HepG2 (cell line): ENCODE results near the gene MAT2A. TPM values are rescaled to one million over a fixed set of nuclear protein-coding genes. Genes with fewer than 3 reads are reported as not detected.

ENCODE experiments used
- ATAD3A ChIP-seq: sonication (generic); formaldehyde crosslinking; IDR thresholded peaks from 2 replicates; pipeline ENCODE4 v1.4.0; 2020; ENCODE audit warnings: missing genetic modification reagents
- ETV5 ChIP-seq: IDR thresholded peaks from 2 replicates; pipeline ENCODE4 v1.6.1; 2018; ENCODE audit warnings: missing biosample characterization, missing genetic modification reagents, inconsistent platforms, borderline replicate concordance
- LBX2 ChIP-seq: sonication (generic); formaldehyde crosslinking; IDR thresholded peaks from 2 replicates; pipeline ENCODE4 v1.5.0; 2020; ENCODE audit warnings: missing genetic modification reagents, mild to moderate bottlenecking, borderline replicate concordance
- LRRFIP1 ChIP-seq: sonication (generic); formaldehyde crosslinking; conservative IDR thresholded peaks from 2 replicates; pipeline ENCODE4 v1.4.0; 2020; ENCODE audit warnings: missing genetic modification reagents
- PRDM15 ChIP-seq: sonication (generic); formaldehyde crosslinking; IDR thresholded peaks from 2 replicates; pipeline ENCODE4 v1.4.0; 2020; ENCODE audit warnings: missing genetic modification reagents
- RCOR2 ChIP-seq: IDR thresholded peaks from 2 replicates; pipeline ENCODE4 v1.6.1; 2016; ENCODE audit warnings: missing biosample characterization, missing genetic modification reagents
- SAP130 ChIP-seq: IDR thresholded peaks from 2 replicates; pipeline ENCODE4 v1.6.1; 2016; ENCODE audit warnings: low read depth
- SOX6 ChIP-seq, 2 experiments: fragments of 450-650 bp in 1 of 2; sonication (generic) in 1 of 2; formaldehyde crosslinking in 1 of 2; IDR thresholded peaks; 2 replicates each; pipeline versions ENCODE4 v1.4.0 to v1.6.1; 2017 to 2020; ENCODE audit warnings: antibody characterized with exemption in 1 of 2, mild to moderate bottlenecking in 1 of 2, missing genetic modification reagents in 1 of 2
- ZBTB43 ChIP-seq: sonication (generic); formaldehyde crosslinking; conservative IDR thresholded peaks from 2 replicates; pipeline ENCODE4 v1.4.0; 2020; ENCODE audit warnings: missing genetic modification reagents
- ZNF205 ChIP-seq: IDR thresholded peaks from 2 replicates; pipeline ENCODE4 v1.6.1; 2018; ENCODE audit warnings: missing biosample characterization, missing genetic modification reagents
- ZNF207 ChIP-seq: fragments of 450-650 bp; IDR thresholded peaks from 2 replicates; pipeline ENCODE4 v1.6.1; 2016; ENCODE audit warnings: antibody characterized with exemption, borderline replicate concordance
- ZNF225 ChIP-seq: sonication (generic); formaldehyde crosslinking; IDR thresholded peaks from 2 replicates; pipeline ENCODE4 v1.4.0; 2020; ENCODE audit warnings: mild to moderate bottlenecking, missing genetic modification reagents
- ZNF354B ChIP-seq: sonication (generic); formaldehyde crosslinking; IDR thresholded peaks from 2 replicates; pipeline ENCODE4 v1.8.0; 2022; ENCODE audit warnings: mild to moderate bottlenecking, missing genetic modification reagents
- ZSCAN5A ChIP-seq: sonication (generic); formaldehyde crosslinking; IDR thresholded peaks from 2 replicates; pipeline ENCODE4 v1.8.0; 2022; ENCODE audit warnings: mild to moderate bottlenecking, missing genetic modification reagents, borderline replicate concordance
- ZXDC ChIP-seq: sonication (generic); formaldehyde crosslinking; IDR thresholded peaks from 2 replicates; pipeline ENCODE4 v1.5.0; 2020; ENCODE audit warnings: mild to moderate bottlenecking, missing genetic modification reagents
- polyA plus RNA-seq, 8 experiments: library from polyadenylated mRNA; depleted of rRNA in 3 of 8; stranded (reverse) in 7 of 8; unstranded in 1 of 8; fragments of >200 nt; fragmentation: Illumina TruSeq in 4 of 8; extraction: Trizol in 4 of 8; gene quantifications; 2 replicates each; pipeline versions ENCODE4 v1.2.1 to v1.2.3, GENCODE V29; 2011 to 2016; ENCODE audit warnings: low read depth in 4 of 8, missing spikeins in 1 of 8, mixed read lengths in 1 of 8; ENCODE audit not compliant: insufficient read depth in 1 of 8
- total RNA-seq, 5 experiments: library from RNA; depleted of rRNA; stranded (reverse); fragments of >200 nt; fragmentation: Illumina TruSeq; extraction: Trizol; gene quantifications; 2 replicates each; pipeline ENCODE4 v1.2.3, GENCODE V29; 2016; ENCODE audit warnings: low read depth in 1 of 5

MAT2A gene
- total and polyA plus RNA-seq, 2 of the 13 experiments (the other 11 are each of a cell fraction or from before 2014, with no cell fraction given): 155 to 331 TPM

- TF ChIP-seq PRDM15 (CRISPR knock-in tag) (no peak), ZBTB43 (CRISPR knock-in tag) (peak; percentile 45), ETV5 (CRISPR knock-in tag) (peak; percentile 66), ZXDC (CRISPR knock-in tag) (peak; percentile 88; the same call in 1 of the 2 replicates), ZSCAN5A (CRISPR knock-in tag) (no peak; the same call in 1 of the 2 replicates), ZNF207 (no peak), RCOR2 (CRISPR knock-in tag) (no peak), LRRFIP1 (CRISPR knock-in tag) (peak; percentile 62; the same call in 1 of the 2 replicates), ZNF205 (CRISPR knock-in tag) (peak; percentile 62; the same call in 1 of the 2 replicates), SAP130 (CRISPR knock-in tag) (peak; percentile 98), LBX2 (CRISPR knock-in tag) (no peak; the same call in 1 of the 2 replicates), SOX6 (IDR thresholded peaks at IDR 0.05) (no peak), SOX6 (CRISPR knock-in tag; IDR thresholded peaks at IDR 0.05) (peak; percentile 87), ZNF225 (CRISPR knock-in tag) (no peak), ATAD3A (CRISPR knock-in tag) (no peak), ZNF354B (CRISPR knock-in tag) (no peak)
These were observed 22.6 kb downstream of the MAT2A start, which contains the start of gene GGCX (continued) for GRCh38 chr2:85561280-85562212.
